ENCODE measurements around the gene INPP4B.

The INPP4B gene

DNA sequence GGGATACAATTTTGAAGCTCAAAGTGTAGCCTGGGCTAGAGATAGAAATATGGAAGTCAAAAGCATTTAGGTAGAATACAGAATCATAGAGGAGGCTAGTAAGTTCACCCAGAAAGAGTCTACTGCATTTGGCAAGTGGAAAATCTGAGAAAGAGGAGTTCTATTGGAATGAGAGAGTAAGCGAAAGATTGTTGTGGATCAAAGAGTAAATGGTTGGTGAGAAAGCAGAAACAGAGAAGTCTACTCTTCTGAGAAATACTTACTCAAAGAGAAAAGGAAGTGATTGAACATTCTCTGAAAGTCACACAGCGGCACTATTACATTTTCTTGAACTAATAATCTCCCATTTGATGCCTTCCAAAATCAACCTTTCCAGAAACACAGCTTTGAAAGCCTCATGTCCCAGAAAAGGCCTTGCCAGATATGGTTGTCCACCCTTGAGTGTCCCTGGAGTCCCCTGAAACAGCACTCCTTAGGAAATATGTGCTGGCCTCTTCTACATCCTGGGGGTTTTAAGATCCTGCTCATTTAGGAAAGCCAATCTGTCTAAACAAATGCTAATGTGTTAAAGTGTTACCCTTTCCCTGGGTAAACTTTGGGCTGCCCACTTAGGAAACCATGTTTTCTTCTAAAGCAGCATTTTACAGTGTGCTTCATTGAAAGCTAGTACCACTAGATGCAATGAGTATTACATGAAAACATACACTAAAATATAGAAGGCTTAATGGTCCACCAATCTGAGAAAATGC, 132.6 kb downstream of the INPP4B start:
- Histone ChIP-seq H3K4me1 (ENCODE audit: control insufficient read depth, insufficient read depth, low read length) (no peaks in the 10 kb centered on the region), H3K9ac (ENCODE audit: low read length) (no peak overlapping the region), H3K4me3 (ENCODE audit: low read length) (no peak overlapping the region), H3K27ac (ENCODE audit: low read depth, low read length) (no peak overlapping the region), H3K36me3 (ENCODE audit: control insufficient read depth, insufficient read depth, low read length) (no peaks in the 10 kb centered on the region), H3K27me3 (ENCODE audit: control insufficient read depth, insufficient read depth, low read length) (no peaks in the 10 kb centered on the region)

DNA sequence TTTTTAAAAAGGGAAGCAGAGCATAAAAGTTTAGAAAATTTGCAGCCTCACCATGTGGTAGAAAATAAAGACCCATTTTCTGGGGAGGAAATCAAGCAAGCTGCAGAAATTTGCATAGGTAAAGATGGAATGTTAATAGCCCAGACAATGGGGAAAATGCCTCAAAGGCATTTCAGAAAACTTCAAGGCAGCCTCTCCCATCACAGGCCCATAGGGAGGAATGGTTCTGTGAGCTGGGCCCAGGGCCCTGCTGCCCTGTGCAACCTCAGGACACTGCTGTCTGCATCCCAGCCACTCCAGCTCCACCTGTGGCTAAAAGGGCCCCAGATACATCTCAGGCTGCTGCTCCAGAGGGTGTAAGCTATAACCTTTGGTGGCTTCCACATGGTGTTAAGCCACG, 137.9 kb downstream of the INPP4B start:
- Histone ChIP-seq H3K27ac (ENCODE audit: low read depth, low read length) (no peak overlapping the region), H3K36me3 (ENCODE audit: control insufficient read depth, insufficient read depth, low read length) (no peaks in the 10 kb centered on the region), H3K27me3 (ENCODE audit: control insufficient read depth, insufficient read depth, low read length) (no peaks in the 10 kb centered on the region), H3K4me3 (ENCODE audit: low read length) (no peak overlapping the region), H3K9ac (ENCODE audit: low read length) (no peak overlapping the region), H3K4me1 (ENCODE audit: control insufficient read depth, insufficient read depth, low read length) (no peaks in the 10 kb centered on the region)

DNA sequence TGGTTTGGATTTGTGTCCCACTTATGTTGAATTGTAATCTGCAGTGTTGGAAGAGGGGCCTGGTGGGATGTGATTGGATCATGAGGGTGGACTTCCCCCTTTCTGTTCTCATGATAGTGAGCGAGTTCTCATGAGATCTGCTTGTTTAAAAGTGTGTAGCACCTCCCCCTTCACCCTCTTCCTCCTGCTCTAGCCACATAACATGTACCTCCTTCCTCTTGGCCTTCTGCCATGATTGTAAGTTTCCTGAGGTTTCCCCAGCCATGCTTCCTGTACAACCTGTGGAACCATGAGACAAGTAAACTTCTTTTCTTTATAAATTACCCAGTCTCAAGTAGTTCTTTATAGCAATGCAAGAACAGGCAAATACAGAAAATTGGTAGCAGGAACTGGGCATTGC, 138.7 kb downstream of the INPP4B start:
- Histone ChIP-seq H3K4me3 (ENCODE audit: low read length) (no peak overlapping the region), H3K4me1 (ENCODE audit: control insufficient read depth, insufficient read depth, low read length) (no peaks in the 10 kb centered on the region), H3K27ac (ENCODE audit: low read depth, low read length) (no peak overlapping the region), H3K27me3 (ENCODE audit: control insufficient read depth, insufficient read depth, low read length) (no peaks in the 10 kb centered on the region), H3K36me3 (ENCODE audit: control insufficient read depth, insufficient read depth, low read length) (no peaks in the 10 kb centered on the region), H3K9ac (ENCODE audit: low read length) (no peak overlapping the region)

DNA sequence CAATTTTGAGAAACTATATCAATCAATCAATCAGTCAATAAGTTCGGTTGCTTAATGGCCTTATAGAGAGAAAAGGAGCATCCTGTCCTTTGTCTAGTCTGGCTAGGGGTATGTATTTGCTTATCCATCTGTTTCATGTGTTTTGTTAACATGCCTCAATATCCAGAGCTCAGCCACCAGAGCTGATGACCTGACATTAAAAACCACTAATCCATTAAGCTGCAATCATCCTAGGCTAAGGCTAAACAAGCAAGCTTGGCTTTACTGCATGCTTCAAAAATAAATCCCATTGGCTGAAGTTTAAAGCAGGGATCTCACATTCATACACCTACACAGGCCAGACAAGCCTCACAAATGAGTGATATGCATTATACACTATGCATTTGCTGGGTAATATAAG, 139.7 kb downstream of the INPP4B start:
- H3K4me3 ChIP-seq (ENCODE audit: low read length): no peak overlapping the region
- H3K4me1 ChIP-seq (ENCODE audit: control insufficient read depth, insufficient read depth, low read length): no peaks in the 10 kb centered on the region
- H3K27ac ChIP-seq (ENCODE audit: low read depth, low read length): no peak overlapping the region
- H3K36me3 ChIP-seq (ENCODE audit: control insufficient read depth, insufficient read depth, low read length): no peaks in the 10 kb centered on the region
- H3K9ac ChIP-seq (ENCODE audit: low read length): no peak overlapping the region
- H3K27me3 ChIP-seq (ENCODE audit: control insufficient read depth, insufficient read depth, low read length): no peaks in the 10 kb centered on the region

DNA sequence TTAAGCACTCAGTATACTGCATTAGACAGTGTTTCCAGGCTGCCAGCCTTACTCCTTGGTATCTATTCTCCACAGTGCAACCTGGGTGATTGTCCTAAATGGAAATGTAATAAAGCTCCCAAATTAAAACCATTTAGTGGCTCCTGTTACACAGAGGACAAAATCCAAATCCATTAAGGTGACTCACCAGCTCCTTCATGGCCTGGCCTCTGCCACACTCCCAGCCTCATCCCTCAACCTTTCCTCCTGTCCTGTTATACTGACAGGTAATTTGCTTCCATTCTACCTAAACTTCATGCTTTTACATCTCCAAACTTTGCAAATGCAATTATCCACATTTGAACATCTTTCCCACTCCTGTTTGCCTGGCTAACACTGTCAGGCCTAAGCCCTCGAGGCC, 140.3 kb downstream of the INPP4B start:
- Histone ChIP-seq H3K27me3 (ENCODE audit: control insufficient read depth, insufficient read depth, low read length) (no peaks in the 10 kb centered on the region), H3K27ac (ENCODE audit: low read depth, low read length) (no peak overlapping the region), H3K4me1 (ENCODE audit: control insufficient read depth, insufficient read depth, low read length) (no peaks in the 10 kb centered on the region), H3K4me3 (ENCODE audit: low read length) (no peak overlapping the region), H3K9ac (ENCODE audit: low read length) (no peak overlapping the region), H3K36me3 (ENCODE audit: control insufficient read depth, insufficient read depth, low read length) (no peaks in the 10 kb centered on the region)

DNA sequence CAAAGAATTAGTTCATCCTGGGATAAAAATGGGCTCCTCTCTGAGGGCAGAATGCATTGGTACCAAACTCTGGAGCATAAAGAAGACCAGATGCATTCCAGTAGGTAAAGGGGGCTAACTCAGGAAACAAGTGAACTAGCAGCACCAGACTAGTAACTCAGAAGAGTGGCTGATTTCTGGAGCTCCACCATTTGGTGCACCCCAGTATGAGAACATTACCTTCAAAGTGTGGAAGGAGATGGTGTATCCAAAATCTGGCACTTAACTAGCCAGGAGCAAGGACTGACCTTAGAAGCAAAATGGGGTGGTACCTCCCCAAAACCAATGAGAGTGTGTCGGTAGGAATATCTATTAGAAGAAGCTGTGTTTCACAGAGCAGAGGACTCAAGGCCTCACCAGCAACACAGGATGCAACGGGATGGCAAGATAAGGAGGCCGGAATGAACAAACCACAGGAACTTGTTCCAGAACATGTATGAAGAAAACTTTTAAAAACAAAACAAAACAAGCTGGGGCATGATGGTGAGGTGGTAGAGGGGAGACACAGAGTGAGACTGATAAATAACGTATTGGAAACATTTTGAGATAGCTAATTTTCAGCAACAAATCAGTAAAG, 142.3 kb downstream of the INPP4B start:
- Histone ChIP-seq H3K27ac (ENCODE audit: low read depth, low read length) (no peak overlapping the region), H3K4me3 (ENCODE audit: low read length) (no peak overlapping the region), H3K27me3 (ENCODE audit: control insufficient read depth, insufficient read depth, low read length) (no peaks in the 10 kb centered on the region)

DNA sequence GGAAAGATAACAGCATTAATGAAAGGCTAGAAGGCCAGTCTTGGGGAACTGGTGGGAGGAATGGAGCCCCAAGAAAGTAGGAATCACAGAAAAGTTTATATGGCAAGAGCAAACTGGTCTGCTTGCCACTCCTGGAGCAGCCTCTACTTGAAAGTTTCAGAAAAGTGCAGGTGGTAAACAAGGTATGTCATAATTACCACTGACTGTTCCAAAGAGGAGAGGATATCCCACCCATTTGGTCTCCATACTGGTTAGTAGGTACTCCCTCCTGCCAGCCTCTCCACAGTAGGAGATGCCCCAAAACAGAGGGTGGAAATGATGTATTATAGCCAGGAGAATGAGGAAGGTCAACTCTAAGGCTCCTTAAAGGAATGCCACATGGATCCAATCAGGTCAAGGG, 145.1 kb downstream of the INPP4B start:
- Histone ChIP-seq H3K9ac (ENCODE audit: low read length) (no peak overlapping the region), H3K27ac (ENCODE audit: low read depth, low read length) (no peak overlapping the region), H3K27me3 (ENCODE audit: control insufficient read depth, insufficient read depth, low read length) (no peaks in the 10 kb centered on the region), H3K4me1 (ENCODE audit: control insufficient read depth, insufficient read depth, low read length) (no peaks in the 10 kb centered on the region), H3K4me3 (ENCODE audit: low read length) (no peak overlapping the region), H3K36me3 (ENCODE audit: control insufficient read depth, insufficient read depth, low read length) (no peaks in the 10 kb centered on the region)

More for the DNA sequence above, 142.3 kb downstream of the INPP4B start:
- H3K36me3 ChIP-seq (ENCODE audit: control insufficient read depth, insufficient read depth, low read length): no peaks in the 10 kb centered on the region
- no peak overlapping the region for H3K9ac ChIP-seq (ENCODE audit: low read length)
- H3K4me1 ChIP-seq (ENCODE audit: control insufficient read depth, insufficient read depth, low read length): no peaks in the 10 kb centered on the region

DNA sequence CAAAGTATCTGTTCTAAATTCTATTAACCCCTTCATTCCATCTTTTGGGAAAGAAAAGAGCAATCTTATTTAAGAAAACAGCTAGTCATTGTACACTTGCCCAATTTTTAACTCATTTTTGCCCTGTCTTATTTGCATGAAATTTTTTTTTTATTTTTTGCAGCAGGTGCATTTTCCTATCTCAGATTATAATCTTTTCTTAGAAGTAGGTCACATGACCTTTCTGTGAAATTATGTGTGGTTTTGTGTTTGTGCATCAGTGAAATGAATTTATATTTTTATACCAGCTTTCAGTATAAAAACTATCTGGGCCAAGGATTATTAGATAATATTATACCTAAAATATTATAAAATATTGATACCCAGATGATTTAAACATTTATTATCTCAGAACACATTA, 145.6 kb downstream of the INPP4B start:
- H3K36me3 ChIP-seq (ENCODE audit: control insufficient read depth, insufficient read depth, low read length): no peaks in the 10 kb centered on the region
- H3K27me3 ChIP-seq (ENCODE audit: control insufficient read depth, insufficient read depth, low read length): no peaks in the 10 kb centered on the region
- no peak overlapping the region for H3K27ac ChIP-seq (ENCODE audit: low read depth, low read length)
- no peaks in the 10 kb centered on the region for H3K4me1 ChIP-seq (ENCODE audit: control insufficient read depth, insufficient read depth, low read length)
- no peak overlapping the region for H3K4me3 ChIP-seq (ENCODE audit: low read length)
- no peak overlapping the region for H3K9ac ChIP-seq (ENCODE audit: low read length)

DNA sequence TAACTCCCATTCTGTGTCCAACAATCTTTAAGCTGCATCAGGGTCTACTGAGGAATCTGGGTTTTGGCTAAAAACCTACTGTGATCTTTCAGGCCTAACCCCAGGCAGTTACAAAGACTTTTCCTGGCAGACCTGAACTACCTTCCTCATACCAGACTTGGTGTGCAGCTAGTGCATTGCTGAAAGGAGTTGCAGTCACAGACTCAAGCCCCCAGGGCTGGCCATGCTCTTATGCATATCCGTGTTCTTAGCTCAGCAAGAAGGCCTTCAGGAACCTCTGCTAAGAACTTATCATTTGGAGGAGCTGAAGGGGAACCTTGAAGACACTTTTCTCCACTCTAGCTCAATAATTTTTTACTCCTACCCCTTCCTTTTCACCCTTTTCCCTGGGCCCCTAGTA, 147.5 kb downstream of the INPP4B start:
- H3K27ac ChIP-seq (ENCODE audit: low read depth, low read length): no peak overlapping the region
- no peak overlapping the region for H3K9ac ChIP-seq (ENCODE audit: low read length)
- H3K4me3 ChIP-seq (ENCODE audit: low read length): no peak overlapping the region

DNA sequence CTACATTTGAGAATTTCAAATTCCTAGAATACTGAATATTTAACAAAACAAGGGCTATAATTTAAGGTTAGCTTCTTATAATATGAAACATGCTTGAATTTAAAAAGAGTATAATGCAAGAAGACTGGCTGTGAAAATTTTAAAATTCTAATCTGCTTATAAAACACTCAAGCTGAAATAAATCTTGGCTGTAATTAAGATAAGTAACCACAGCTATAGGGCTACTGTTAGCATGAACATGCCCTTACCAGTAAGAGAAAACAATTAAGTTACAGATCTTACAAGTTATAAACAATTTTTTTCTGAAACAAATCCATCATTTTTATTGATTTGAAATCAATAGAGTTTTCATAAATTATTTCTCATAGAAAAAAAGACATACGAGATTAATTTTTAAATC, 148.2 kb downstream of the INPP4B start:
- no peak overlapping the region for H3K27ac ChIP-seq (ENCODE audit: low read depth, low read length)

More for the DNA sequence above, 147.5 kb downstream of the INPP4B start:
- Histone ChIP-seq H3K27me3 (ENCODE audit: control insufficient read depth, insufficient read depth, low read length) (no peaks in the 10 kb centered on the region), H3K36me3 (ENCODE audit: control insufficient read depth, insufficient read depth, low read length) (no peaks in the 10 kb centered on the region), H3K4me1 (ENCODE audit: control insufficient read depth, insufficient read depth, low read length) (no peaks in the 10 kb centered on the region)

DNA sequence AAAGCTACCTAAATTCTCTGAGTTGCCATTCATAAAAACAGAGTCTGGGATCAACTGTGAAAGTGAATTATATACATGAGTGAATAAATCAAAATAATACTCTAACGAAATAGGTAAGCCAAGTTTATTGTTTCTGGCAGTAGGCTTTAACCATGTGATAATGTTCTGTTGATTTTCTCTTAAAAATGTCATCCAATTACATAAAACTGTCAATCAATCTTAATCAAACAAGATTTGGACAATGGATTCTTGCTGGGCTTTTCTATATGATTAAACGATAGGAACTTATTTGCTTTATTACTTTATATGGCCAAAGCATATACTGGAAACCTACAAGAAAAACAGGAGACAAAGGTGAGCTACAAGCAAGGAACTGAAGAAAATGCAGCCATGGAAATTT, 148.8 kb downstream of the INPP4B start:
- no peak overlapping the region for H3K9ac ChIP-seq (ENCODE audit: low read length)
- H3K4me1 ChIP-seq (ENCODE audit: control insufficient read depth, insufficient read depth, low read length): no peaks in the 10 kb centered on the region
- no peaks in the 10 kb centered on the region for H3K36me3 ChIP-seq (ENCODE audit: control insufficient read depth, insufficient read depth, low read length)
- no peak overlapping the region for H3K27ac ChIP-seq (ENCODE audit: low read depth, low read length)
- H3K27me3 ChIP-seq (ENCODE audit: control insufficient read depth, insufficient read depth, low read length): no peaks in the 10 kb centered on the region
- H3K4me3 ChIP-seq (ENCODE audit: low read length): no peak overlapping the region

More for the DNA sequence above, 148.2 kb downstream of the INPP4B start:
- H3K4me3 ChIP-seq (ENCODE audit: low read length): no peak overlapping the region
- no peaks in the 10 kb centered on the region for H3K36me3 ChIP-seq (ENCODE audit: control insufficient read depth, insufficient read depth, low read length)
- H3K4me1 ChIP-seq (ENCODE audit: control insufficient read depth, insufficient read depth, low read length): no peaks in the 10 kb centered on the region
- no peaks in the 10 kb centered on the region for H3K27me3 ChIP-seq (ENCODE audit: control insufficient read depth, insufficient read depth, low read length)
- H3K9ac ChIP-seq (ENCODE audit: low read length): no peak overlapping the region

DNA sequence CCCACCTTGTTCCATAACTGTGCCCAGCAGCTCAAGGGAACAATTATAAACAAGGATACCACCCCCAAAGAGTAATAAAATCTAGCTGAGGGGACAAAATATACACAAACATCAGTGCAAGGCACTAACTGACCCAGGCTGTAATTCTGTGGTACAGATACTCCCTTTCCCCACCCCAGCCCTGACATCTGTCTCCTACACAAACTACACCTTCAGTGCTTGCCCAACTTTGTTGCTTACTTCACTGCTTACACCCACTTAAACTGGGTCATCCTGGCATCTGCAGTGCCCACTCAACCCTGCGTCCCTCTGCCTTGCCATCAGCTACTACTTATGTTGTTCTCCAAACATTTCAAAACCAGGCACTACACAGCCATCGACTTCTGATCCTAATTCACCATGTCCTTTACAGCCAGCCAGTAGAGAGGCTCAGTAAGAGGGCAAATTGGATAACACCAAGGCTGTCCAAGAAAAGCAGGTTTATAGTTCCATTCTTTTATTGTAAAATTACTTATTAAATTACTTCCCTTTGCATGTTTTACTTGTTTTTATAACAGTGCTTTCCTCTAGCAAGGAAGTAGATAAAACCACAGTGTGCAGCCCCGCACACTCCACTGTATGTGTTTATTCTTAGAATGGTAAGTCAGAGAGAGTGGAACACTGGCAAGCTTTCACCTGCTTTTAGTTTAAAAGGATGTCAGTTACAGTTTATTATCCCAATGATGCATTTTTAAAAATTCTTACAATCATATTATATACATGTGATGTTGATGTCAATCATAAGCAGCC, 149.6 kb downstream of the INPP4B start:
- Histone ChIP-seq H3K4me1 (ENCODE audit: control insufficient read depth, insufficient read depth, low read length) (no peaks in the 10 kb centered on the region), H3K4me3 (ENCODE audit: low read length) (no peak overlapping the region), H3K27ac (ENCODE audit: low read depth, low read length) (no peak overlapping the region), H3K36me3 (ENCODE audit: control insufficient read depth, insufficient read depth, low read length) (no peaks in the 10 kb centered on the region), H3K27me3 (ENCODE audit: control insufficient read depth, insufficient read depth, low read length) (no peaks in the 10 kb centered on the region), H3K9ac (ENCODE audit: low read length) (no peak overlapping the region)
